A673 (cell line): ENCODE data around the gene LMF2. TPM values are rescaled to one million over a fixed set of nuclear protein-coding genes. Genes with fewer than 3 reads are reported as not detected.

Experiments used
- BruUV-seq: library from RNA; stranded (reverse); fragments of 400-500 nt; replicated peaks from 2 replicates; lab custom pipeline; 2021; lab: Mats Ljungman, UMichigan
- CTCF ChIA-PET: fragments of 300-600 bp; sonication (Branson Sonifier 250); formaldehyde crosslinking; loops from one replicate; lab custom pipeline; 2022; ENCODE audit warnings: antibody characterized with exemption; lab: Charles Lee
- POLR2A ChIA-PET: fragments of 300-600 bp; sonication (Branson Sonifier 250); formaldehyde crosslinking; loops from one replicate; lab custom pipeline; 2022; ENCODE audit warnings: antibody characterized with exemption; ENCODE audit not compliant: low non-redundant PET; lab: Charles Lee
- DNase-seq: peaks from one replicate; pipeline ENCODE4 v3.0.0-alpha.2; 2015; ENCODE audit warnings: low spot score
- H3K27ac ChIP-seq: fragments of 200-600 bp; sonication (generic); 2 replicates; pipeline ENCODE4 v1.5.1; 2016; ENCODE audit warnings: mixed run types, low read depth, mild to moderate bottlenecking, mixed read lengths, antibody characterized with exemption, low read length; ENCODE audit not compliant: poor library complexity, severe bottlenecking
- H3K27me3 ChIP-seq: fragments of 200-600 bp; sonication (generic); replicated peaks from 2 replicates; pipeline ENCODE4 v1.6.1; 2017; ENCODE audit warnings: mixed run types, low read depth, mild to moderate bottlenecking, mixed read lengths, antibody characterized with exemption, low read length; ENCODE audit not compliant: insufficient read depth, poor library complexity
- H3K36me3 ChIP-seq: fragments of 200-600 bp; sonication (generic); 2 replicates; pipeline ENCODE4 v1.6.1; 2016; ENCODE audit warnings: mixed run types, mild to moderate bottlenecking, mixed read lengths, antibody characterized with exemption, low read length; ENCODE audit not compliant: insufficient read depth, poor library complexity, severe bottlenecking
- H3K4me1 ChIP-seq: fragments of 200-600 bp; sonication (generic); 2 replicates; pipeline ENCODE4 v1.6.1; 2017; ENCODE audit warnings: mixed run types, mild to moderate bottlenecking, mixed read lengths, antibody characterized with exemption, low read length; ENCODE audit not compliant: insufficient read depth, poor library complexity, severe bottlenecking
- H3K4me3 ChIP-seq: fragments of 200-600 bp; sonication (generic); 2 replicates; pipeline ENCODE4 v1.5.1; 2016; ENCODE audit warnings: low read depth, mixed run types, mild to moderate bottlenecking, mixed read lengths, low read length; ENCODE audit not compliant: poor library complexity, severe bottlenecking
- H3K9me3 ChIP-seq: fragments of 200-600 bp; sonication (generic); 2 replicates; pipeline ENCODE4 v1.6.1; 2016; ENCODE audit warnings: mixed run types, low read depth, mild to moderate bottlenecking, mixed read lengths, antibody characterized with exemption, low read length; ENCODE audit not compliant: poor library complexity, severe bottlenecking
- CTCF ChIP-seq: fragments of 300-800, 200-600 bp; sonication (generic); conservative IDR thresholded peaks from 2 replicates; pipeline ENCODE4 v1.5.1; 2017; ENCODE audit warnings: low read depth, mild to moderate bottlenecking, antibody characterized with exemption, low read length, moderate library complexity, mixed read lengths
- EZH2 ChIP-seq: fragments of 200-600 bp; sonication (generic); IDR thresholded peaks from 2 replicates; pipeline ENCODE4 v1.6.1; 2017; ENCODE audit warnings: borderline replicate concordance, low read depth, mild to moderate bottlenecking, mixed read lengths, antibody characterized with exemption, low read length; ENCODE audit not compliant: poor library complexity, severe bottlenecking
- intact Hi-C: fragments of 100-400 bp; cut with micrococcal nuclease; formaldehyde crosslinking; loops from one replicate; pipeline ENCODE4 v1.10.0; 2022; ENCODE audit not compliant: unreplicated experiment
- total RNA-seq: library from RNA; stranded (reverse); gene quantifications from 2 replicates; pipeline ENCODE4 v1.2.3, GENCODE V29; 2021

The LMF2 gene
- total RNA-seq, 1 experiment from 2014 or later, result 79.2 TPM

- Histone ChIP-seq H3K27ac (no peak overlapping the region), H3K4me3 (no peak overlapping the region), H3K36me3 (no peaks in the 10 kb centered on the region), H3K4me1 (peaks cover 24% of the 10 kb centered on the region), H3K27me3 (no peaks in the 10 kb centered on the region), H3K9me3 (no peaks in the 10 kb centered on the region)
- no TSS peak for BruUV-seq
- POLR2A ChIA-PET, result no interaction called here
- CTCF ChIA-PET, result interaction anchor here (0.6 to 4.1 kb wide), 2 partner anchors 15 to 80 kb away, joined by 8 to 19 read pairs; partner anchors contain the start of gene SCO2
- intact Hi-C loops, result loop anchor here (10.0 kb wide), 1 partner anchor 64 kb away; the partner anchor contains the start of gene MAPK8IP2
- DNase-seq, result no peak
- TF ChIP-seq EZH2 (no peak), CTCF (no peak)
Observed at GRCh38 chr22:50540381-50540780, 32.9 kb upstream of the LMF2 start.

- ChIA-PET CTCF (interaction anchor here (4.1 kb wide), 1 partner anchor 12 kb away, joined by 19 read pairs; the partner anchor contains the start of gene SCO2), POLR2A (no interaction called here)
- intact Hi-C loops, result no loop called here
- TF ChIP-seq CTCF (no peak), EZH2 (no peak)
- Histone ChIP-seq H3K36me3 (no peaks in the 10 kb centered on the region), H3K9me3 (no peaks in the 10 kb centered on the region), H3K4me1 (peaks cover 20% of the 10 kb centered on the region), H3K4me3 (no peak overlapping the region), H3K27ac (no peak overlapping the region), H3K27me3 (no peaks in the 10 kb centered on the region)
- no TSS peak for BruUV-seq
- DNase-seq, result no peak
Observed at GRCh38 chr22:50537765-50538164, 30.3 kb upstream of the LMF2 start.

GRCh38 chr22:50536226-50536625 lies 28.7 kb upstream of the LMF2 start:
- no peak for DNase-seq
- ChIA-PET POLR2A (interaction anchor here (0.7 kb wide), 1 partner anchor 181 kb away, joined by 9 read pairs; no protein-coding TSS in a partner anchor), CTCF (interaction anchor here (0.6 to 1.4 kb wide), 2 partner anchors 11 to 84 kb away, joined by 5 to 13 read pairs; partner anchors contain the start of gene SCO2)
- intact Hi-C loops, result no loop called here
- H3K27me3 ChIP-seq, result peaks cover 7% of the 10 kb centered on the region
- peaks cover 20% of the 10 kb centered on the region for H3K4me1 ChIP-seq
- no peaks in the 10 kb centered on the region for H3K36me3 ChIP-seq
- no TSS peak for BruUV-seq
- no peak overlapping the region for H3K4me3 ChIP-seq
- H3K27ac ChIP-seq, result no peak overlapping the region
- no peaks in the 10 kb centered on the region for H3K9me3 ChIP-seq
- TF ChIP-seq CTCF (no peak), EZH2 (no peak)
